Tibial nerve (tissue), 4 donors: ENCODE measurements around the gene CAMSAP2. TPM values are rescaled to one million over a fixed set of nuclear protein-coding genes. Genes with fewer than 3 reads are reported as not detected.
"Not testable (repeated sequence)": the region's sequence is repeated elsewhere in the genome, so short reads cannot be mapped to it uniquely, and the experiment has no call there.

Experiments used
- DNase-seq, 2 donors: peaks; one replicate each; pipeline ENCODE4 v3.0.0-alpha.2; 2019; ENCODE audit warnings: low spot score in 2 of 2
- H3K27ac ChIP-seq, 4 donors: fragments of 200-600 bp; sonication (generic) in 3 of 4; one replicate each; pipeline ENCODE4 v1.5.1; 2017 to 2019; ENCODE audit warnings: mild to moderate bottlenecking in 1 of 4
- H3K27me3 ChIP-seq, 2 donors: fragments of 200-600 bp; sonication (generic) in 1 of 2; one replicate each; pipeline versions ENCODE4 v1.5.1 to v1.6.0; 2017 to 2019
- H3K36me3 ChIP-seq, 3 donors: fragments of 200-600 bp; sonication (generic); one replicate each; pipeline ENCODE4 v1.5.1; 2018 to 2019
- H3K4me1 ChIP-seq, 4 donors: fragments of 200-600 bp; sonication (generic) in 3 of 4; one replicate each; pipeline ENCODE4 v1.5.1; 2017 to 2019
- H3K4me3 ChIP-seq, 4 donors: fragments of 200-600 bp; sonication (generic) in 3 of 4; one replicate each; pipeline ENCODE4 v1.5.1; 2017 to 2019; ENCODE audit warnings: mild to moderate bottlenecking in 1 of 4, moderate library complexity in 1 of 4
- H3K9me3 ChIP-seq, 4 donors: fragments of 200-600 bp; sonication (generic) in 3 of 4; one replicate each; pipeline ENCODE4 v1.5.1; 2017 to 2019
- EP300 ChIP-seq, 2 donors: sonication (generic); formaldehyde crosslinking; IDR thresholded peaks; one replicate each; pipeline ENCODE4 v1.6.1; 2017; ENCODE audit warnings: antibody characterized with exemption in 2 of 2, mild to moderate bottlenecking in 1 of 2
- POLR2A ChIP-seq, 2 donors: fragments of 450-650 bp; IDR thresholded peaks; one replicate each; pipeline ENCODE4 v1.6.1; 2017; ENCODE audit warnings: antibody characterized with exemption in 2 of 2, mild to moderate bottlenecking in 2 of 2, moderate library complexity in 2 of 2
- WGBS, 2 donors: methylation state at CpG; one replicate each; pipeline ENCODE4 v1.1.5; 2018; 5-methylcytosine and 5-hydroxymethylcytosine counted together
- total RNA-seq, 4 donors: library from RNA; depleted of rRNA; stranded (reverse); fragments of >200 nt; gene quantifications; one replicate each; pipeline ENCODE4 v1.1.0, GENCODE V29; 2016
- TF ChIP-seq, protein P1 (sequence below), 5 experiments: fragments of 200-600 bp in 3 of 5; fragments of 450-650 bp in 2 of 5; sonication (generic) in 3 of 5; IDR thresholded peaks; one replicate each; pipeline ENCODE4 v1.5.1; 2016 to 2019; ENCODE audit warnings: antibody characterized with exemption in 5 of 5, mild to moderate bottlenecking in 3 of 5, moderate library complexity in 2 of 5

Gene CAMSAP2
- total RNA-seq, 4 donors from 2014 or later: 27.3 to 38.9 (median 31.6) TPM

DNA sequence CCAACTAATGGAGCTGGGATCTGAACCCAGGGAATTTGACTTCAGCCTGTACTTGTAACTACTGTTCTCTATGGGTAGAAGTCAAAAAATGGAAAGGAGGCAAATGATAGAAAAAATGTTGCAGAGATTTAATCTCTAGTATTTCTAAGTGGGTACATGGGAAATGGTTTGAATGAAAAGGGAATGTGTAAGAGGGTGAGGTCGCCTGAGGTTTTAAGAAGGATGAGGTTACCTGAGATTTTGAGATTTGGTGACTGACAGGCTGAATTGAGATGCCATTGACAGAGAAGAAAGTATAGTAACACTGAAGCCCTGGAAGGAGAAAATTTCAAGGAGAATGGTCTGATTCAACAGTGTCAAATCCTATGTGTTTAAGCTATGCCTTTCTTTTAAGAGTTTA is 5.5 kb downstream of the CAMSAP2 start:
- Histone ChIP-seq H3K27me3 (no peaks in the 10 kb centered on the region), H3K9me3 (no peaks in the 10 kb centered on the region), H3K27ac (no peak overlapping the region), H3K4me1 (peaks cover 0 to 48% (median 22%) of the 10 kb centered on the region in 4 donors), H3K4me3 (no peak overlapping the region), H3K36me3 (no peaks in the 10 kb centered on the region)
- WGBS, 2 donors: 94 to 98% methylated on average over 1 of the region's 1 CpG
- DNase-seq: no peak
- TF ChIP-seq, protein P1, sequence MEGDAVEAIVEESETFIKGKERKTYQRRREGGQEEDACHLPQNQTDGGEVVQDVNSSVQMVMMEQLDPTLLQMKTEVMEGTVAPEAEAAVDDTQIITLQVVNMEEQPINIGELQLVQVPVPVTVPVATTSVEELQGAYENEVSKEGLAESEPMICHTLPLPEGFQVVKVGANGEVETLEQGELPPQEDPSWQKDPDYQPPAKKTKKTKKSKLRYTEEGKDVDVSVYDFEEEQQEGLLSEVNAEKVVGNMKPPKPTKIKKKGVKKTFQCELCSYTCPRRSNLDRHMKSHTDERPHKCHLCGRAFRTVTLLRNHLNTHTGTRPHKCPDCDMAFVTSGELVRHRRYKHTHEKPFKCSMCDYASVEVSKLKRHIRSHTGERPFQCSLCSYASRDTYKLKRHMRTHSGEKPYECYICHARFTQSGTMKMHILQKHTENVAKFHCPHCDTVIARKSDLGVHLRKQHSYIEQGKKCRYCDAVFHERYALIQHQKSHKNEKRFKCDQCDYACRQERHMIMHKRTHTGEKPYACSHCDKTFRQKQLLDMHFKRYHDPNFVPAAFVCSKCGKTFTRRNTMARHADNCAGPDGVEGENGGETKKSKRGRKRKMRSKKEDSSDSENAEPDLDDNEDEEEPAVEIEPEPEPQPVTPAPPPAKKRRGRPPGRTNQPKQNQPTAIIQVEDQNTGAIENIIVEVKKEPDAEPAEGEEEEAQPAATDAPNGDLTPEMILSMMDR (IDR thresholded peaks at IDR 0.05): no peak
- TF ChIP-seq POLR2A (IDR thresholded peaks at IDR 0.05): no peak
- TF ChIP-seq EP300 (IDR thresholded peaks at IDR 0.05): no peak

DNA sequence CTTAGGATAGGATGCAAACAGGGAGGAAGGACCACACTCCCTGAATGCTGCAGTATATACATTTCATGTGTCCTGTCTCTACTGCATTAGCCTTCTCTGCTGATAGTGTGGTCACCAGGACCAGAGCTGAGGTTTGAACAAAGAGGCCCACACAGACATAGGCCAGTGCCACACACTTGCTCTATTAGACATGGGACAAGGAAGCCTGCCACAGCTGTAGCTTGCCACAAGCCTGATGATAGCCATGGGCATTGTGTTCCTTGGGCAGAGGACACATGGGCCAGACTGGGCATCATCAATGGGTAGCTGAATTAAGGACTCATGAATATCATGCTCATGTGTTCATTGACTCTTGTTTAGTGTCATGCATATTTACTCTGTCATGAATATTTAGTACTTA is 10.4 kb downstream of the CAMSAP2 start:
- H3K27me3 ChIP-seq: no peaks in the 10 kb centered on the region
- peaks cover 0 to 22% (median 4%) of the 10 kb centered on the region in 4 donors for H3K4me1 ChIP-seq
- no peak for DNase-seq
- H3K9me3 ChIP-seq: no peaks in the 10 kb centered on the region
- H3K27ac ChIP-seq: no peak overlapping the region
- H3K4me3 ChIP-seq: no peak overlapping the region
- TF ChIP-seq EP300 (IDR thresholded peaks at IDR 0.05) (no peak), POLR2A (IDR thresholded peaks at IDR 0.05) (no peak)
- TF ChIP-seq, protein P1 (IDR thresholded peaks at IDR 0.05): no peak
- H3K36me3 ChIP-seq: peaks cover 0 to 8% (median 0%) of the 10 kb centered on the region in 3 donors

DNA sequence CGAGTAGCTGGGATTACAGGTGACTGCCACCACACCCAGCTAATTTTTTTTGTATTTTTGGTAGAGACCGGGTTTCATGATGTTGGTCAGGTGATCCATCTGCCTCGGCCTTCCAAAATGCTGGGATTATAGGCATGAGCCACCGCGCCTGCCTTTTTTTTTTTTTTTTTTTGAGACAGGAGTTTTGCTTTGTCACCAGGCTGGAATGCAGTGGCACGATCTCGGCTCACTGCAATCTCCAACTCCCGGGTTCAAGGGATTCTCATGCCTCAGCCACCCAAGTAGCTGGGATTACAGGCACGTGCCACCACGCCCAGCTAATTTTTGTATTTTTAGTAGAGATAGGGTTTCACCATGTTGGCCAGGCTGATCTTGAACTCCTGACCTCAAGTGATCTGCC is 12.1 kb downstream of the CAMSAP2 start:
- H3K4me1 ChIP-seq: peaks cover 0 to 25% (median 4%) of the 10 kb centered on the region in 4 donors
- 91 to 92% methylated on average over 10 of the region's 10 CpGs for WGBS, 2 donors
- not testable (repeated sequence) for DNase-seq, H3K4me3 ChIP-seq, H3K27me3 ChIP-seq, H3K36me3 ChIP-seq, H3K9me3 ChIP-seq, H3K27ac ChIP-seq

DNA sequence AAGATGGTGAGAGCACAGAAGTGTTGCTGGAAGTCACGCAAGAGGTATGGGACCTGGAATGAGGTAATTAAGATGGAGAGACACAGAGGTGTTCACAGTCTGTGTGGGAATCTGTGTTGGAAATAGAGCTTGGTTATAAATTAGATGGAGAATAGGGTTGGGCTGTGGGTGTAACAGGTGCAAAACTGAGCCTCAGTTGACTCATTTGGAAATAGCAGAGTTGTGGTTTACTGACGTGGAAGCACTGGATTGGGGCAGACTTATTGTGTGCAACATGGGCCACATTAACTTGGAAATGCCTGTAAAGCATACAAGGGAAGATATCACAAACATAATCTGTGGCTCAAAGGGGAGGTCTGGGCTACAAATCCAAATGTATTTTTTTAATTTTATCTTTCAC is 13.0 kb downstream of the CAMSAP2 start:
- no peak for DNase-seq
- Histone ChIP-seq H3K27ac (no peak overlapping the region), H3K36me3 (peaks cover 0 to 8% (median 0%) of the 10 kb centered on the region in 3 donors), H3K9me3 (no peaks in the 10 kb centered on the region), H3K27me3 (no peaks in the 10 kb centered on the region), H3K4me1 (peaks cover 0 to 28% (median 4%) of the 10 kb centered on the region in 4 donors), H3K4me3 (no peak overlapping the region)
- whole genome bisulfite sequencing, 2 donors: 92 to 94% methylated on average over 2 of the region's 2 CpGs
- TF ChIP-seq POLR2A (IDR thresholded peaks at IDR 0.05) (no peak), EP300 (IDR thresholded peaks at IDR 0.05) (no peak)
- TF ChIP-seq, protein P1 (IDR thresholded peaks at IDR 0.05): no peak

DNA sequence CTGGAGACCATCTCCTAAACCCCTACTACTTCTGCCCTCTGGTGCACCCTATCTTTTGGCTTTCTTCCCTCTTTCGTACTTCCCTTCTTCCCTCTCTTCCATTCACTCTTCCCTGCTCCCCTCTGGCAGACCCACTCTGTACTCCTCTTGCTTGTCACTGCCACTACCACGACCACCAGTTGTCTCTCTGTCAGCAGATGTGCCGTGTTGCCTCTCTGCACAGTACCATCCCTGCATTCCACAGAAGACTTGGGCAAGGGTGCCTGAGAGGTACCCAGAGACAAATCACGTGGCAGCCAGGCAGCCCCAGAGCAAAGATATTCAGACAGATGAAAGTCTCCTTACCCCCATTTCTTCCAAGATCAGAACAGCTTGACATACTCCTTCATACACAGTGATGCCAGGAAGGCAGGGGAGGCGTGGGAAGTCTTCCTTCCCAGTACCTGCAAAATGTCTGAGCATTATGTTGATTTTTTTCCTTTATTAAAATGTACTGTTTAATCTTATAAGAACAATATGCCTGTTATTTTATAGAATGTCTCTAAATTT is 15.0 kb downstream of the CAMSAP2 start:
- H3K4me3 ChIP-seq: no peak overlapping the region
- no peak for TF ChIP-seq EP300 (IDR thresholded peaks at IDR 0.05)
- no peak for TF ChIP-seq POLR2A (IDR thresholded peaks at IDR 0.05)
- TF ChIP-seq, protein P1 (IDR thresholded peaks at IDR 0.05): no peak
- H3K9me3 ChIP-seq: no peaks in the 10 kb centered on the region
- no peaks in the 10 kb centered on the region for H3K27me3 ChIP-seq
- peaks cover 0 to 43% (median 2%) of the 10 kb centered on the region in 4 donors for H3K4me1 ChIP-seq
- 84 to 87% methylated on average over 5 of the region's 5 CpGs for WGBS, 2 donors
- H3K27ac ChIP-seq: no peak overlapping the region
- DNase-seq: no peak
- H3K36me3 ChIP-seq: peaks cover 0 to 8% (median 0%) of the 10 kb centered on the region in 3 donors

DNA sequence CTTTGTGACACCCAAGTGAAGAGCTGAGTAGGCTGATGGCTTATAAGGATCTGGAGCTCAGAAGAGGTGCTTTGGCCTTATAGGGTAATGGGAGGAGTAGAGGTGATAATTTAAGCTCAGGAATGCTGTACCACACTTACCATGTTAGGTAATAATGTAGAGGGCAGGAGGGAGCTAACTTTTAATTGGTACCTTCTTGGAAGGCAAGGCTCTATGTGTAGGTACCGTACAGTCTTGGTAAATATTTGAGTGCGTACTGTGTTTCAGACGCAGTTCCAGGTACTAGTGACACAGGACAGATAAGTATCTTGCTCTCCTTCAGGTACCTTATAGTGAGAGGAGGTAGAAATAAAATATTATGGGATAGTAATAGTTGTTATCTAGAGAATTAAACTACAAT is 16.8 kb downstream of the CAMSAP2 start:
- Histone ChIP-seq H3K36me3 (peaks cover 0 to 8% (median 0%) of the 10 kb centered on the region in 3 donors), H3K27me3 (no peaks in the 10 kb centered on the region), H3K27ac (no peak overlapping the region), H3K4me3 (no peak overlapping the region), H3K4me1 (peaks cover 0 to 30% (median 0%) of the 10 kb centered on the region in 4 donors), H3K9me3 (no peaks in the 10 kb centered on the region)
- whole genome bisulfite sequencing, 2 donors: 95 to 100% methylated on average over 3 of the region's 3 CpGs
- TF ChIP-seq EP300 (IDR thresholded peaks at IDR 0.05) (no peak), POLR2A (IDR thresholded peaks at IDR 0.05) (no peak)
- TF ChIP-seq, protein P1 (IDR thresholded peaks at IDR 0.05): no peak
- DNase-seq: no peak
